Nephron progenitor cell (in vitro differentiated cells): ENCODE results near the gene CAPZB.
A peak's percentile ranks its signal among the peaks of the same experiment; 100 is the strongest.

Experiments
- DNase-seq: peaks from one replicate; pipeline ENCODE4 v3.0.0; 2021
- H3K27ac Mint-ChIP-seq: 2 replicates; pipeline ENCODE4 v1.8.0; 2021; ENCODE audit warnings: mild to moderate bottlenecking, moderate library complexity, mixed read lengths
- H3K27me3 Mint-ChIP-seq: 2 replicates; pipeline ENCODE4 v1.8.0; 2021; ENCODE audit warnings: mild to moderate bottlenecking, low read depth, mixed read lengths; ENCODE audit not compliant: poor library complexity
- H3K36me3 Mint-ChIP-seq: 2 replicates; pipeline ENCODE4 v1.8.0; 2021; ENCODE audit warnings: low read depth, mixed read lengths
- H3K4me1 Mint-ChIP-seq: 2 replicates; pipeline ENCODE4 v1.8.0; 2021; ENCODE audit warnings: mixed read lengths
- H3K4me3 Mint-ChIP-seq: 2 replicates; pipeline ENCODE4 v1.8.0; 2021; ENCODE audit warnings: mild to moderate bottlenecking, moderate library complexity, mixed read lengths
- H3K9me3 Mint-ChIP-seq: 2 replicates; pipeline ENCODE4 v1.8.0; 2021; ENCODE audit warnings: mild to moderate bottlenecking, moderate library complexity, mixed read lengths
- TF ChIP-seq, protein P1 (sequence below): fragments of 200-600 bp; sonication (generic); IDR thresholded peaks from 2 replicates; pipeline ENCODE4 v1.5.0; 2021; ENCODE audit warnings: antibody characterized with exemption

CAPZB gene

GRCh38 chr1:19339214-19339861, 146.0 kb downstream of the CAPZB start:
- no peak for DNase-seq
- Mint-ChIP-seq H3K4me3 (no peak overlapping the region), H3K27ac (peak overlapping the region; percentile 71), H3K27me3 (peaks cover 3% of the 10 kb centered on the region), H3K4me1 (peaks cover 30% of the 10 kb centered on the region), H3K36me3 (peaks cover 23% of the 10 kb centered on the region), H3K9me3 (no peaks in the 10 kb centered on the region)
- TF ChIP-seq, protein P1, sequence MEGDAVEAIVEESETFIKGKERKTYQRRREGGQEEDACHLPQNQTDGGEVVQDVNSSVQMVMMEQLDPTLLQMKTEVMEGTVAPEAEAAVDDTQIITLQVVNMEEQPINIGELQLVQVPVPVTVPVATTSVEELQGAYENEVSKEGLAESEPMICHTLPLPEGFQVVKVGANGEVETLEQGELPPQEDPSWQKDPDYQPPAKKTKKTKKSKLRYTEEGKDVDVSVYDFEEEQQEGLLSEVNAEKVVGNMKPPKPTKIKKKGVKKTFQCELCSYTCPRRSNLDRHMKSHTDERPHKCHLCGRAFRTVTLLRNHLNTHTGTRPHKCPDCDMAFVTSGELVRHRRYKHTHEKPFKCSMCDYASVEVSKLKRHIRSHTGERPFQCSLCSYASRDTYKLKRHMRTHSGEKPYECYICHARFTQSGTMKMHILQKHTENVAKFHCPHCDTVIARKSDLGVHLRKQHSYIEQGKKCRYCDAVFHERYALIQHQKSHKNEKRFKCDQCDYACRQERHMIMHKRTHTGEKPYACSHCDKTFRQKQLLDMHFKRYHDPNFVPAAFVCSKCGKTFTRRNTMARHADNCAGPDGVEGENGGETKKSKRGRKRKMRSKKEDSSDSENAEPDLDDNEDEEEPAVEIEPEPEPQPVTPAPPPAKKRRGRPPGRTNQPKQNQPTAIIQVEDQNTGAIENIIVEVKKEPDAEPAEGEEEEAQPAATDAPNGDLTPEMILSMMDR: no peak

DNA sequence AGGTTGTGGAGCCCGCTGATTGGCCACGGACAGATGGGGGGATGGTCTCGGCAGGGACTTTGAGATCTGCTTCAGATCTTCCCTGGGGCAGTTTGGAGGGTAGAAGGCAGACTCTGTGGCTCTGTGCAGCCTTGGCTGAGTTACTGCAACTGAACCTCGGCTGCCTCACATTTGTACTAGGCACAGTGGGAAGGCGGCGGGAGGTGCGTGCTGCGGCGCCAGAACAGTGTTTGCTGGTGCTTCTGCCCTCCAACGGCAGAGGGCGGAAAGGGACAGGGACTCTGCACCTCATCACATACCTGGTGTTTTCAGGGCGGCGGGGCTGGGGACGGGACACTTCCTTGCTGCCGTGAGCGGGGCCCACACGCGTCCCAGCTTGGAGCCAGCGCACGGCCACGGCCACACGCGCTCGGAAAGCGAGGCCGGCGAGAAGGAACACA, 147.0 kb downstream of the CAPZB start:
- Mint-ChIP-seq H3K9me3 (no peaks in the 10 kb centered on the region), H3K27me3 (peaks cover 3% of the 10 kb centered on the region), H3K4me3 (peak overlapping the region; percentile 36), H3K4me1 (peaks cover 27% of the 10 kb centered on the region), H3K27ac (no peak overlapping the region), H3K36me3 (peaks cover 19% of the 10 kb centered on the region)
- TF ChIP-seq, protein P1: peak; percentile 53
- peak; percentile 67 for DNase-seq

- Mint-ChIP-seq H3K4me3 (no peak overlapping the region), H3K36me3 (peaks cover 14% of the 10 kb centered on the region)
These were observed 148.1 kb downstream of the CAPZB start for GRCh38 chr1:19337289-19337688.

GRCh38 chr1:19336543-19336942, 148.8 kb downstream of the CAPZB start:
- H3K27ac Mint-ChIP-seq: no peak overlapping the region
- H3K27me3 Mint-ChIP-seq: peaks cover 3% of the 10 kb centered on the region
- DNase-seq: no peak
- peaks cover 14% of the 10 kb centered on the region for H3K36me3 Mint-ChIP-seq
- no peak overlapping the region for H3K4me3 Mint-ChIP-seq
- H3K4me1 Mint-ChIP-seq: peaks cover 22% of the 10 kb centered on the region
- no peaks in the 10 kb centered on the region for H3K9me3 Mint-ChIP-seq
- TF ChIP-seq, protein P1: no peak

More at GRCh38 chr1:19337289-19337688, 148.1 kb downstream of the CAPZB start:
- DNase-seq: no peak
- Mint-ChIP-seq H3K27ac (no peak overlapping the region), H3K27me3 (peaks cover 3% of the 10 kb centered on the region), H3K9me3 (no peaks in the 10 kb centered on the region), H3K4me1 (peaks cover 27% of the 10 kb centered on the region)
- TF ChIP-seq, protein P1: no peak

GRCh38 chr1:19333587-19334354, 151.6 kb downstream of the CAPZB start:
- no peaks in the 10 kb centered on the region for H3K9me3 Mint-ChIP-seq
- no peak overlapping the region for H3K27ac Mint-ChIP-seq
- TF ChIP-seq, protein P1: no peak
- H3K4me1 Mint-ChIP-seq: peaks cover 8% of the 10 kb centered on the region
- no peaks in the 10 kb centered on the region for H3K36me3 Mint-ChIP-seq
- no peak for DNase-seq
- peaks cover 3% of the 10 kb centered on the region for H3K27me3 Mint-ChIP-seq
- no peak overlapping the region for H3K4me3 Mint-ChIP-seq
